WTC11 (cell line): ENCODE results near the gene ATAD2B. TPM values are rescaled to one million over a fixed set of nuclear protein-coding genes. Genes with fewer than 3 reads are reported as not detected.

Experiments used
- ATAC-seq: fragments of 200-7000 bp; cut with Tn5 transposase; 2 replicates; pipeline ENCODE4 v1.10.0; 2021; ENCODE audit warnings: mild to moderate bottlenecking, moderate library complexity
- CTCF ChIA-PET: fragments of 300-600 bp; sonication (Branson Sonifier 250); formaldehyde crosslinking; loops from one replicate; lab custom pipeline; 2021; ENCODE audit warnings: antibody characterized with exemption; lab: Charles Lee
- POLR2A ChIA-PET: fragments of 350-600 bp; sonication (Branson Sonifier 250); formaldehyde crosslinking; loops from one replicate; lab custom pipeline; 2021; ENCODE audit warnings: antibody characterized with exemption; lab: Charles Lee
- DNase-seq: peaks from one replicate; pipeline ENCODE4 v3.0.0; 2021; ENCODE audit warnings: low spot score
- H3K27ac Mint-ChIP-seq: 2 replicates; pipeline ENCODE4 v1.8.0; 2021; ENCODE audit warnings: mixed read lengths
- H3K27me3 Mint-ChIP-seq: 2 replicates; pipeline ENCODE4 v1.8.0; 2021; ENCODE audit warnings: low read depth, mild to moderate bottlenecking, moderate library complexity, mixed read lengths
- H3K36me3 Mint-ChIP-seq: 2 replicates; pipeline ENCODE4 v1.8.0; 2021; ENCODE audit warnings: mixed read lengths
- H3K4me1 Mint-ChIP-seq: 2 replicates; pipeline ENCODE4 v1.8.0; 2022; ENCODE audit warnings: mixed read lengths
- H3K4me3 Mint-ChIP-seq: 2 replicates; pipeline ENCODE4 v1.8.0; 2021; ENCODE audit warnings: mild to moderate bottlenecking, moderate library complexity, mixed read lengths
- H3K9me3 Mint-ChIP-seq: 2 replicates; pipeline ENCODE4 v1.8.0; 2021; ENCODE audit warnings: mixed read lengths
- ESRRA ChIP-seq: sonication (generic); formaldehyde crosslinking; IDR thresholded peaks from 2 replicates; pipeline ENCODE4 v1.8.1; 2022; ENCODE audit warnings: mild to moderate bottlenecking, missing genetic modification reagents, borderline replicate concordance
- FOXJ3 ChIP-seq: sonication (generic); formaldehyde crosslinking; IDR thresholded peaks from 2 replicates; pipeline ENCODE4 v1.9.0; 2021; ENCODE audit warnings: missing genetic modification reagents, mild to moderate bottlenecking, borderline replicate concordance
- GABPB1 ChIP-seq: sonication (generic); formaldehyde crosslinking; IDR thresholded peaks from 2 replicates; pipeline ENCODE4 v1.8.1; 2023; ENCODE audit warnings: mild to moderate bottlenecking, missing genetic modification reagents
- KAT7 ChIP-seq: sonication (generic); formaldehyde crosslinking; IDR thresholded peaks from 2 replicates; pipeline ENCODE4 v1.8.1; 2023; ENCODE audit warnings: missing genetic modification reagents, mild to moderate bottlenecking, borderline replicate concordance
- MYBL2 ChIP-seq: sonication (generic); formaldehyde crosslinking; IDR thresholded peaks from 2 replicates; pipeline ENCODE4 v1.8.1; 2023; ENCODE audit warnings: mild to moderate bottlenecking, moderate library complexity, missing genetic modification reagents
- NFATC4 ChIP-seq: fragments of 250-450 bp; sonication (Bioruptor Pico); IDR thresholded peaks from 2 replicates; pipeline ENCODE4 v1.9.0; 2021; ENCODE audit warnings: mild to moderate bottlenecking
- TEAD1 ChIP-seq: sonication (generic); formaldehyde crosslinking; IDR thresholded peaks from 2 replicates; pipeline ENCODE4 v1.8.0; 2022; ENCODE audit warnings: mild to moderate bottlenecking, missing genetic modification reagents
- ZNF263 ChIP-seq: sonication (generic); formaldehyde crosslinking; IDR thresholded peaks from 2 replicates; pipeline ENCODE4 v1.8.1; 2022; ENCODE audit warnings: low read depth, mild to moderate bottlenecking, moderate library complexity, missing genetic modification reagents
- ZNF416 ChIP-seq: fragments of 250-450 bp; sonication (Bioruptor Pico); IDR thresholded peaks from 2 replicates; pipeline ENCODE4 v1.9.0; 2021; ENCODE audit warnings: mild to moderate bottlenecking, inconsistent platforms
- ZNF671 ChIP-seq: fragments of 250-450 bp; sonication (Bioruptor Pico); IDR thresholded peaks from 2 replicates; pipeline ENCODE4 v1.8.0; 2021; ENCODE audit warnings: mild to moderate bottlenecking
- total RNA-seq: library from RNA; stranded (reverse); gene quantifications from 3 replicates; pipeline ENCODE4 v1.2.3, GENCODE V29; 2021
- TF ChIP-seq, protein P1 (sequence below): fragments of 250-450 bp; sonication (Bioruptor Pico); IDR thresholded peaks from 2 replicates; pipeline ENCODE4 v1.8.0; 2021; ENCODE audit warnings: mild to moderate bottlenecking
- TF ChIP-seq, protein P2 (sequence below): sonication (generic); formaldehyde crosslinking; IDR thresholded peaks from 2 replicates; pipeline ENCODE4 v1.8.1; 2022; ENCODE audit warnings: mild to moderate bottlenecking, missing genetic modification reagents, moderate library complexity, borderline replicate concordance
- TF ChIP-seq, protein P3 (sequence below): sonication (generic); formaldehyde crosslinking; IDR thresholded peaks from 2 replicates; pipeline ENCODE4 v1.8.1; 2022; ENCODE audit warnings: missing genetic modification reagents, borderline replicate concordance
- TF ChIP-seq, protein P4 (sequence below): sonication (generic); formaldehyde crosslinking; IDR thresholded peaks from 2 replicates; pipeline ENCODE4 v1.8.0; 2023; ENCODE audit warnings: mild to moderate bottlenecking, missing genetic modification reagents
- TF ChIP-seq, protein P5 (sequence below): sonication (generic); formaldehyde crosslinking; IDR thresholded peaks from 2 replicates; pipeline ENCODE4 v1.8.0; 2022; ENCODE audit warnings: mild to moderate bottlenecking, missing genetic modification reagents
- TF ChIP-seq, protein P6 (sequence below): fragments of 250-450 bp; sonication (Bioruptor Pico); IDR thresholded peaks from 2 replicates; pipeline ENCODE4 v1.9.0; 2021; ENCODE audit warnings: moderate library complexity, mild to moderate bottlenecking, inconsistent platforms, borderline replicate concordance

Gene ATAD2B
- total RNA-seq, 1 experiment from 2014 or later = 21.5 TPM

DNA sequence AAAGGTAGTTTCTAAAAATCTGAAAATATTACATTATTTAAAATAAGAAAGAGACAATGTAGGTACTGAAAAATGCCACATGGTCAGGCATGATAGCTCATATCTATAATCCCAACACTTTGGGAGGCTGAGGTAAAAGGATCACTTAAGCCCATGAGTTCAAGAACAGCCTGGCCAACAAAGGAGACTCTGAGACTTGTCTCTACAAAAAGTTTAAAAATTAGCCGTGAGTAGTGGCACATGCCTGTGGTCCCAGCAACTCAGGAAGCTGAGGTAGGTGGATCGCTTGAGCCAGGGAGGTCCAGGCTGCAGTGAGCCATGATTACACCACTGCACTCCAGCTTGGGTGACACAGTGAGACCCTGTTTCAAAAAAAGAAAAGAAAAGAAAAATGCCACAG, 21.8 kb downstream of the ATAD2B start:
- ChIA-PET CTCF (no interaction called here), POLR2A (no interaction called here)
- Mint-ChIP-seq H3K27me3 (no peaks in the 10 kb centered on the region), H3K27ac (no peak overlapping the region), H3K4me1 (peaks cover 15% of the 10 kb centered on the region; the same call in 1 of the 2 replicates), H3K36me3 (peaks cover 2% of the 10 kb centered on the region; the same call in 1 of the 2 replicates), H3K4me3 (no peak overlapping the region), H3K9me3 (no peaks in the 10 kb centered on the region)
- TF ChIP-seq, protein P1, sequence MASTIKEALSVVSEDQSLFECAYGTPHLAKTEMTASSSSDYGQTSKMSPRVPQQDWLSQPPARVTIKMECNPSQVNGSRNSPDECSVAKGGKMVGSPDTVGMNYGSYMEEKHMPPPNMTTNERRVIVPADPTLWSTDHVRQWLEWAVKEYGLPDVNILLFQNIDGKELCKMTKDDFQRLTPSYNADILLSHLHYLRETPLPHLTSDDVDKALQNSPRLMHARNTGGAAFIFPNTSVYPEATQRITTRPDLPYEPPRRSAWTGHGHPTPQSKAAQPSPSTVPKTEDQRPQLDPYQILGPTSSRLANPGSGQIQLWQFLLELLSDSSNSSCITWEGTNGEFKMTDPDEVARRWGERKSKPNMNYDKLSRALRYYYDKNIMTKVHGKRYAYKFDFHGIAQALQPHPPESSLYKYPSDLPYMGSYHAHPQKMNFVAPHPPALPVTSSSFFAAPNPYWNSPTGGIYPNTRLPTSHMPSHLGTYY = no peak
- TF ChIP-seq, protein P2, sequence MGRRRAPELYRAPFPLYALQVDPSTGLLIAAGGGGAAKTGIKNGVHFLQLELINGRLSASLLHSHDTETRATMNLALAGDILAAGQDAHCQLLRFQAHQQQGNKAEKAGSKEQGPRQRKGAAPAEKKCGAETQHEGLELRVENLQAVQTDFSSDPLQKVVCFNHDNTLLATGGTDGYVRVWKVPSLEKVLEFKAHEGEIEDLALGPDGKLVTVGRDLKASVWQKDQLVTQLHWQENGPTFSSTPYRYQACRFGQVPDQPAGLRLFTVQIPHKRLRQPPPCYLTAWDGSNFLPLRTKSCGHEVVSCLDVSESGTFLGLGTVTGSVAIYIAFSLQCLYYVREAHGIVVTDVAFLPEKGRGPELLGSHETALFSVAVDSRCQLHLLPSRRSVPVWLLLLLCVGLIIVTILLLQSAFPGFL = no peak
- no peak for TF ChIP-seq MYBL2 (CRISPR knock-in tag)
- TF ChIP-seq, protein P3, sequence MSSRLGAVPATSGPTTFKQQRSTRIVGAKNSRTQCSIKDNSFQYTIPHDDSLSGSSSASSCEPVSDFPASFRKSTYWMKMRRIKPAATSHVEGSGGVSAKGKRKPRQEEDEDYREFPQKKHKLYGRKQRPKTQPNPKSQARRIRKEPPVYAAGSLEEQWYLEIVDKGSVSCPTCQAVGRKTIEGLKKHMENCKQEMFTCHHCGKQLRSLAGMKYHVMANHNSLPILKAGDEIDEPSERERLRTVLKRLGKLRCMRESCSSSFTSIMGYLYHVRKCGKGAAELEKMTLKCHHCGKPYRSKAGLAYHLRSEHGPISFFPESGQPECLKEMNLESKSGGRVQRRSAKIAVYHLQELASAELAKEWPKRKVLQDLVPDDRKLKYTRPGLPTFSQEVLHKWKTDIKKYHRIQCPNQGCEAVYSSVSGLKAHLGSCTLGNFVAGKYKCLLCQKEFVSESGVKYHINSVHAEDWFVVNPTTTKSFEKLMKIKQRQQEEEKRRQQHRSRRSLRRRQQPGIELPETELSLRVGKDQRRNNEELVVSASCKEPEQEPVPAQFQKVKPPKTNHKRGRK (CRISPR knock-in tag) = no peak
- TF ChIP-seq, protein P4, sequence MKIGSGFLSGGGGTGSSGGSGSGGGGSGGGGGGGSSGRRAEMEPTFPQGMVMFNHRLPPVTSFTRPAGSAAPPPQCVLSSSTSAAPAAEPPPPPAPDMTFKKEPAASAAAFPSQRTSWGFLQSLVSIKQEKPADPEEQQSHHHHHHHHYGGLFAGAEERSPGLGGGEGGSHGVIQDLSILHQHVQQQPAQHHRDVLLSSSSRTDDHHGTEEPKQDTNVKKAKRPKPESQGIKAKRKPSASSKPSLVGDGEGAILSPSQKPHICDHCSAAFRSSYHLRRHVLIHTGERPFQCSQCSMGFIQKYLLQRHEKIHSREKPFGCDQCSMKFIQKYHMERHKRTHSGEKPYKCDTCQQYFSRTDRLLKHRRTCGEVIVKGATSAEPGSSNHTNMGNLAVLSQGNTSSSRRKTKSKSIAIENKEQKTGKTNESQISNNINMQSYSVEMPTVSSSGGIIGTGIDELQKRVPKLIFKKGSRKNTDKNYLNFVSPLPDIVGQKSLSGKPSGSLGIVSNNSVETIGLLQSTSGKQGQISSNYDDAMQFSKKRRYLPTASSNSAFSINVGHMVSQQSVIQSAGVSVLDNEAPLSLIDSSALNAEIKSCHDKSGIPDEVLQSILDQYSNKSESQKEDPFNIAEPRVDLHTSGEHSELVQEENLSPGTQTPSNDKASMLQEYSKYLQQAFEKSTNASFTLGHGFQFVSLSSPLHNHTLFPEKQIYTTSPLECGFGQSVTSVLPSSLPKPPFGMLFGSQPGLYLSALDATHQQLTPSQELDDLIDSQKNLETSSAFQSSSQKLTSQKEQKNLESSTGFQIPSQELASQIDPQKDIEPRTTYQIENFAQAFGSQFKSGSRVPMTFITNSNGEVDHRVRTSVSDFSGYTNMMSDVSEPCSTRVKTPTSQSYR (CRISPR knock-in tag) = no peak
- no peak for TF ChIP-seq ZNF263 (CRISPR knock-in tag)
- TF ChIP-seq ZNF671 (CRISPR knock-in tag) = no peak
- TF ChIP-seq, protein P5, sequence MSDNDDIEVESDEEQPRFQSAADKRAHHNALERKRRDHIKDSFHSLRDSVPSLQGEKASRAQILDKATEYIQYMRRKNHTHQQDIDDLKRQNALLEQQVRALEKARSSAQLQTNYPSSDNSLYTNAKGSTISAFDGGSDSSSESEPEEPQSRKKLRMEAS (CRISPR knock-in tag) = no peak
- no peak for TF ChIP-seq KAT7 (CRISPR knock-in tag)
- DNase-seq (no peak), ATAC-seq (no peak)

DNA sequence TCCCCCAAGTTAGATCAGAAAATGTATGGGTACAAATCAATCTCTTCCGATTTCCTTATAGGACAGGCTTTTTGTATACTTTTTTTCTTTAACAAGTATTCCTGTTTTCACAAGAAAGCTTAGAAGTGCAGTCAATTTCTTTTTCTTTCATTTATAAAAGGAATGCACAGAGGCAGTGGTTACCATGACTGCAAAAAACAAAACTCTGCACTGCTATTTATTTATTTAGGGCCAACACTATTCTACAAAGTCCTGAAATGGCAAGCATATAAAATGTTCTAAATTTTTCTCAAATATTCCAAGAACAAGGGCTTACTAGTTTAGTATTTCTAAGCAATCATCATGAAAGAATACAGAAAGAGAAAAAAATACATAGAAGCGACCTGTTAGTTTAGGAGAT, 22.2 kb downstream of the ATAD2B start:
- Mint-ChIP-seq H3K27me3 (no peaks in the 10 kb centered on the region), H3K36me3 (peaks cover 2% of the 10 kb centered on the region; the same call in 1 of the 2 replicates), H3K4me1 (peaks cover 15% of the 10 kb centered on the region; the same call in 1 of the 2 replicates), H3K27ac (no peak overlapping the region), H3K4me3 (no peak overlapping the region), H3K9me3 (no peaks in the 10 kb centered on the region)
- no peak for DNase-seq
- ChIA-PET CTCF (no interaction called here), POLR2A (no interaction called here)
- ATAC-seq = no peak
- TF ChIP-seq TEAD1 (CRISPR knock-in tag) = no peak
- TF ChIP-seq, protein P6, sequence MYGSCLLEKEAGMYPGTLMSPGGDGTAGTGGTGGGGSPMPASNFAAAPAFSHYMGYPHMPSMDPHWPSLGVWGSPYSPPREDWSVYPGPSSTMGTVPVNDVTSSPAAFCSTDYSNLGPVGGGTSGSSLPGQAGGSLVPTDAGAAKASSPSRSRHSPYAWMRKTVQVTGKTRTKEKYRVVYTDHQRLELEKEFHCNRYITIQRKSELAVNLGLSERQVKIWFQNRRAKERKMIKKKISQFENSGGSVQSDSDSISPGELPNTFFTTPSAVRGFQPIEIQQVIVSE (CRISPR knock-in tag) = no peak
- no peak for TF ChIP-seq GABPB1 (CRISPR knock-in tag)
- no peak for TF ChIP-seq NFATC4 (CRISPR knock-in tag)
- TF ChIP-seq ESRRA (CRISPR knock-in tag) = no peak
- TF ChIP-seq FOXJ3 = no peak
- TF ChIP-seq ZNF416 (CRISPR knock-in tag) = no peak
